Measurements from ENCODE around the gene PDE10A. TPM values are rescaled to one million over a fixed set of nuclear protein-coding genes. Genes with fewer than 3 reads are reported as not detected.

PDE10A gene
- total RNA-seq, 4 donors from 2014 or later, result 2.9 to 8.8 (median 3.9) TPM

- H3K9me3 ChIP-seq, result no peaks in the 10 kb centered on the region
- no peaks in the 10 kb centered on the region for H3K4me1 ChIP-seq
- no peak overlapping the region for H3K4me3 ChIP-seq
- H3K27me3 ChIP-seq, result peaks cover 0 to 18% (median 0%) of the 10 kb centered on the region in 4 donors
- intact Hi-C loops (cut with DNase I), result no loop called here
- 70% methylated on average over 1 of the region's 1 CpG for WGBS
- H3K27ac ChIP-seq (replicated peaks in 1 of 4), result no peak overlapping the region
- no peak for DNase-seq (ENCODE audit: extremely low spot score)
- TF ChIP-seq POLR2A (IDR thresholded peaks at IDR 0.05; ENCODE audit: low read depth) (no peak), CTCF (IDR thresholded peaks at IDR 0.05) (no peak), POLR2AphosphoS5 (IDR thresholded peaks at IDR 0.05) (no peak), EP300 (IDR thresholded peaks at IDR 0.05) (no peak)
- H3K36me3 ChIP-seq, result no peaks in the 10 kb centered on the region
Observed at GRCh38 chr6:165675120-165675519, 12.1 kb upstream of the PDE10A start.

- Histone ChIP-seq H3K9me3 (no peaks in the 10 kb centered on the region), H3K27ac (replicated peaks in 1 of 4) (no peak overlapping the region), H3K4me3 (no peak overlapping the region), H3K4me1 (no peaks in the 10 kb centered on the region), H3K27me3 (peaks cover 0 to 19% (median 0%) of the 10 kb centered on the region in 4 donors), H3K36me3 (no peaks in the 10 kb centered on the region)
- WGBS, result 80% methylated on average over 20 of the region's 20 CpGs
- TF ChIP-seq POLR2AphosphoS5 (IDR thresholded peaks at IDR 0.05) (no peak), POLR2A (IDR thresholded peaks at IDR 0.05; ENCODE audit: low read depth) (no peak)
- DNase-seq (ENCODE audit: extremely low spot score), result peak; percentile 50
- intact Hi-C loops (cut with DNase I), result no loop called here
Observed at GRCh38 chr6:165674155-165675029, 11.4 kb upstream of the PDE10A start.

GRCh38 chr6:165671222-165671768, 8.3 kb upstream of the PDE10A start:
- no peaks in the 10 kb centered on the region for H3K9me3 ChIP-seq
- 87% methylated on average over 6 of the region's 6 CpGs for WGBS
- H3K27me3 ChIP-seq, result peaks cover 0 to 48% (median 5%) of the 10 kb centered on the region in 4 donors
- TF ChIP-seq POLR2A (IDR thresholded peaks at IDR 0.05; ENCODE audit: low read depth) (no peak), POLR2AphosphoS5 (IDR thresholded peaks at IDR 0.05) (no peak), EP300 (IDR thresholded peaks at IDR 0.05) (no peak), CTCF (IDR thresholded peaks at IDR 0.05) (no peak)
- no peak overlapping the region for H3K27ac ChIP-seq (replicated peaks in 1 of 4)
- H3K36me3 ChIP-seq, result no peaks in the 10 kb centered on the region
- no peaks in the 10 kb centered on the region for H3K4me1 ChIP-seq
- no peak overlapping the region for H3K4me3 ChIP-seq
- intact Hi-C loops (cut with DNase I), result no loop called here
- no peak for DNase-seq (ENCODE audit: extremely low spot score)

GRCh38 chr6:165668951-165669350, 5.9 kb upstream of the PDE10A start:
- WGBS, result 73% methylated on average over 8 of the region's 8 CpGs
- intact Hi-C loops (cut with DNase I), result no loop called here
- Histone ChIP-seq H3K27ac (replicated peaks in 1 of 4) (no peak overlapping the region), H3K27me3 (peaks cover 0 to 71% (median 27%) of the 10 kb centered on the region in 4 donors), H3K4me3 (no peak overlapping the region), H3K4me1 (peaks cover 4 to 14% (median 10%) of the 10 kb centered on the region in 4 donors), H3K9me3 (no peaks in the 10 kb centered on the region), H3K36me3 (no peaks in the 10 kb centered on the region)
- DNase-seq (ENCODE audit: extremely low spot score), result no peak
- TF ChIP-seq POLR2AphosphoS5 (IDR thresholded peaks at IDR 0.05), result no peak
- no peak for TF ChIP-seq CTCF (IDR thresholded peaks at IDR 0.05)
- no peak for TF ChIP-seq EP300 (IDR thresholded peaks at IDR 0.05)
- no peak for TF ChIP-seq POLR2A (IDR thresholded peaks at IDR 0.05; ENCODE audit: low read depth)

- WGBS, result 32% methylated on average over 4 of the region's 4 CpGs
- DNase-seq (ENCODE audit: extremely low spot score), result no peak
- no peaks in the 10 kb centered on the region for H3K36me3 ChIP-seq
- H3K9me3 ChIP-seq, result no peaks in the 10 kb centered on the region
- H3K4me3 ChIP-seq, result no peak overlapping the region
- no peak for TF ChIP-seq POLR2AphosphoS5 (IDR thresholded peaks at IDR 0.05)
- no peak for TF ChIP-seq EP300 (IDR thresholded peaks at IDR 0.05)
- TF ChIP-seq POLR2A (IDR thresholded peaks at IDR 0.05; ENCODE audit: low read depth), result no peak
- no peak for TF ChIP-seq CTCF (IDR thresholded peaks at IDR 0.05)
- intact Hi-C loops (cut with DNase I), result no loop called here
- peaks cover 13 to 45% (median 43%) of the 10 kb centered on the region in 4 donors for H3K4me1 ChIP-seq
- no peak overlapping the region for H3K27ac ChIP-seq (replicated peaks in 1 of 4)
- peaks cover 0 to 95% (median 43%) of the 10 kb centered on the region in 4 donors for H3K27me3 ChIP-seq
Observed at GRCh38 chr6:165665384-165665672, 2.3 kb upstream of the PDE10A start.

All from esophagus muscularis mucosa (tissue), 4 donors.